ENCODE measurements around the gene PAGE5.

PAGE5 gene

DNA sequence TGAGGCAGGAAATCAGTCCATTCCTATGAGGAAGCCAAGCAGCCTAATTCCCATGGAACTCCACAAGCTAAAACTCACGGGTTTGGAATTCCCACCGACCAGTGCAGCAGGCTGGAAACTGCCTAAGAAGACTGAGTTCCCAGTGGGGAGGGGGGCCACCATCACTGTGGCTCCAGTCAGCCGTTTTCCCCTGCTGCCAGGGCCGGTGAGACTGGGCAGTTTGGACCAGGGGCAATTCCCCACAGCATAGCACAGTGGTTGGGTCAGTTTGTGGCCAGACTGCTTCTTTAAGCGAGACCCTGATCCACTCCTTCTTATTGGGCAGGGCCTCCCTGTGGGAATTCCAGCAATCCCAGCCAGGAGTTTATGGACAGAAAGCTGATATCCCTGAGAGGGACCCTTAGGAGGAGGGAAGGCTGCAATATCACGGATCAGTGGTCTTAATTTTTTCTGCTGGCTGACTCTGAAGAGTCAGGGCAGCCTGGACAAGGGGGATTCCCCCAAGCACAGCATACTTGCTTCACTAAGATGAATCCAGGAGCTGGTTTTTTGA, 20.7 kb downstream of the PAGE5 start:
- Histone ChIP-seq H3K9ac (ENCODE audit: insufficient read length) (no peak overlapping the region), H3K36me3 (ENCODE audit: insufficient read depth, low read length) (no peaks in the 10 kb centered on the region), H3K9me3 (ENCODE audit: low read depth, low read length) (no peaks in the 10 kb centered on the region), H3K27ac (no peak overlapping the region), H3K4me3 (no peak overlapping the region)
- no peak for TF ChIP-seq POLR2AphosphoS5 (IDR thresholded peaks at IDR 0.05; ENCODE audit: borderline replicate concordance, low read depth, low read length)
- no peak for TF ChIP-seq EZH2 (IDR thresholded peaks at IDR 0.05)
- TF ChIP-seq FOXP2 (optimal IDR thresholded peaks at IDR 0.05; ENCODE audit: control extremely low read depth, extremely low read length, insufficient read depth), result no peak
- no peak for DNase-seq (ENCODE audit: low read depth, low spot score)

DNA sequence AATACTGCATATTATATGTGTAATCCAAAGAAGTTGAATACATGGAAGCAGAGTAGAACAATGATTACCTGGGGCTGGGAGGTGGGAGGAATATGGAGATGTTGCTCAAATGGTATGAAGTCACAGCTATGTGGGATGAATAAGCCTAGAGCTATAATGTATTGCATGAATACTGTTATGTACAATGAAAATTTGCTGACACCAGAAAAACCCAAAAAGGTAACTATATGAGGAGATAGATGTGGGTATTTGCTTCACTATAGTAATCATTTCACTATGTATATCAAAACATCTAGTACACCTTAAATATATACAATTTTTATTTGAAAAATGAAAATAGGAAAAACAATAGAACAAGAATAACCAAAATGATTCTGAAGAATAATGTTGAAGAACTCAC, 33.4 kb downstream of the PAGE5 start:
- TF ChIP-seq POLR2AphosphoS5 (IDR thresholded peaks at IDR 0.05; ENCODE audit: borderline replicate concordance, low read depth, low read length), result no peak
- TF ChIP-seq FOXP2 (optimal IDR thresholded peaks at IDR 0.05; ENCODE audit: control extremely low read depth, extremely low read length, insufficient read depth), result no peak

DNA sequence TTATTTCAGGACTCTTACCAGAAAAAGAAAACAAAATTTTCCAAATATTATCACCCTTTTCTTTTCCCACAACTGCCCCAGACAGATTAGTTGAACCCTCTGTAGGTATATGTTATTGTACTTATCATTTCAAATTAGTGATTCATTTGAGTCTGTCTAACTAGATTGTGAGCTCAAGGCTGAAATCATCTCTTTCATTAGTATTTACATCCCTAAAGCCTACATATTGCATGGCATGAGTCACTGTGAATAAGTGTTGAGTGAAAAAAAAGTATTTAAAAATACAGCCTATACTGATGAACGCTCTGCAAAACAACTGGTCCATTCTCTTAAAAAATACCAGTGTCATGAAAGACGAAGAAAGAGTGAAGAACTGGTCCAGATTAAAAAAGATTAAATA, 40.7 kb downstream of the PAGE5 start:
- Histone ChIP-seq H3K4me3 (no peak overlapping the region), H3K27ac (no peak overlapping the region), H3K36me3 (ENCODE audit: insufficient read depth, low read length) (no peaks in the 10 kb centered on the region), H3K9ac (ENCODE audit: insufficient read length) (no peak overlapping the region), H3K9me3 (ENCODE audit: low read depth, low read length) (no peaks in the 10 kb centered on the region)
- no peak for DNase-seq (ENCODE audit: low read depth, low spot score)
- no peak for TF ChIP-seq FOXP2 (optimal IDR thresholded peaks at IDR 0.05; ENCODE audit: control extremely low read depth, extremely low read length, insufficient read depth)
- no peak for TF ChIP-seq POLR2AphosphoS5 (IDR thresholded peaks at IDR 0.05; ENCODE audit: borderline replicate concordance, low read depth, low read length)
- TF ChIP-seq EZH2 (IDR thresholded peaks at IDR 0.05), result no peak

More for the DNA sequence above, 33.4 kb downstream of the PAGE5 start:
- DNase-seq (ENCODE audit: low read depth, low spot score), result no peak
- H3K27ac ChIP-seq, result no peak overlapping the region
- H3K9me3 ChIP-seq (ENCODE audit: low read depth, low read length), result no peaks in the 10 kb centered on the region
- no peak overlapping the region for H3K4me3 ChIP-seq
- H3K36me3 ChIP-seq (ENCODE audit: insufficient read depth, low read length), result no peaks in the 10 kb centered on the region
- H3K9ac ChIP-seq (ENCODE audit: insufficient read length), result no peak overlapping the region

DNA sequence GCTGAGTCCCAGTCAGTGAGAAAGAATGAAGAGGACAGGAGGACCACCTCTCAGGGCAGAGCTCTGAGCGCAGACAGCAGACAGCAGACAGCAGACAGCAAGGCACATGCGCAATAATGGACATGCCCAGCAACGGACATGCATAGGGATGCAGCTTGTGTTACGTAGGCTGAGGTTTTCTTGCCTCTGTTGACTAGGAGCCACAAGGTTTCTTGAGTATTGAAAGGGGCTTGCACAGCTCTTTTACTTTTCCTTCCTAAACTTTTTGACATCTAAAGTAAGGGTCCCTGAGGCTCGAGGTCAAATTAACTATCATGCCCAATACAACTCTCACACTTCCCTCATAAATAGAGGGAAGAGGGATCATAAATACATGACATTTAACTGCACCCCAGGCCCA, 44.7 kb downstream of the PAGE5 start, which contains the start of gene PAGE3:
Gene PAGE3 (minus strand): TSS at position 101 of the 400 bp plus-strand sequence. CDS start 1,013 bp downstream, outside the sequence.
- H3K9ac ChIP-seq (ENCODE audit: insufficient read length), result no peak within 1 kb of the TSS
- no peak within 1 kb of the TSS for H3K4me3 ChIP-seq
- no peaks in the 10 kb centered on the region for H3K9me3 ChIP-seq (ENCODE audit: low read depth, low read length)
- no peaks in the 10 kb centered on the region for H3K36me3 ChIP-seq (ENCODE audit: insufficient read depth, low read length)
- H3K27ac ChIP-seq, result no peak within 1 kb of the TSS
- no peak for DNase-seq (ENCODE audit: low read depth, low spot score)
- TF ChIP-seq EZH2 (IDR thresholded peaks at IDR 0.05) (no peak), FOXP2 (optimal IDR thresholded peaks at IDR 0.05; ENCODE audit: control extremely low read depth, extremely low read length, insufficient read depth) (no peak), POLR2AphosphoS5 (IDR thresholded peaks at IDR 0.05; ENCODE audit: borderline replicate concordance, low read depth, low read length) (no peak)

Data from SK-N-MC (cell line).